ENCODE results near the gene TTC17.
"Not testable (repeated sequence)": the region's sequence is repeated elsewhere in the genome, so short reads cannot be mapped to it uniquely, and the experiment has no call there.

The TTC17 gene, protein sequence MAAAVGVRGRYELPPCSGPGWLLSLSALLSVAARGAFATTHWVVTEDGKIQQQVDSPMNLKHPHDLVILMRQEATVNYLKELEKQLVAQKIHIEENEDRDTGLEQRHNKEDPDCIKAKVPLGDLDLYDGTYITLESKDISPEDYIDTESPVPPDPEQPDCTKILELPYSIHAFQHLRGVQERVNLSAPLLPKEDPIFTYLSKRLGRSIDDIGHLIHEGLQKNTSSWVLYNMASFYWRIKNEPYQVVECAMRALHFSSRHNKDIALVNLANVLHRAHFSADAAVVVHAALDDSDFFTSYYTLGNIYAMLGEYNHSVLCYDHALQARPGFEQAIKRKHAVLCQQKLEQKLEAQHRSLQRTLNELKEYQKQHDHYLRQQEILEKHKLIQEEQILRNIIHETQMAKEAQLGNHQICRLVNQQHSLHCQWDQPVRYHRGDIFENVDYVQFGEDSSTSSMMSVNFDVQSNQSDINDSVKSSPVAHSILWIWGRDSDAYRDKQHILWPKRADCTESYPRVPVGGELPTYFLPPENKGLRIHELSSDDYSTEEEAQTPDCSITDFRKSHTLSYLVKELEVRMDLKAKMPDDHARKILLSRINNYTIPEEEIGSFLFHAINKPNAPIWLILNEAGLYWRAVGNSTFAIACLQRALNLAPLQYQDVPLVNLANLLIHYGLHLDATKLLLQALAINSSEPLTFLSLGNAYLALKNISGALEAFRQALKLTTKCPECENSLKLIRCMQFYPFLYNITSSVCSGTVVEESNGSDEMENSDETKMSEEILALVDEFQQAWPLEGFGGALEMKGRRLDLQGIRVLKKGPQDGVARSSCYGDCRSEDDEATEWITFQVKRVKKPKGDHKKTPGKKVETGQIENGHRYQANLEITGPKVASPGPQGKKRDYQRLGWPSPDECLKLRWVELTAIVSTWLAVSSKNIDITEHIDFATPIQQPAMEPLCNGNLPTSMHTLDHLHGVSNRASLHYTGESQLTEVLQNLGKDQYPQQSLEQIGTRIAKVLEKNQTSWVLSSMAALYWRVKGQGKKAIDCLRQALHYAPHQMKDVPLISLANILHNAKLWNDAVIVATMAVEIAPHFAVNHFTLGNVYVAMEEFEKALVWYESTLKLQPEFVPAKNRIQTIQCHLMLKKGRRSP

GRCh38 chr11:43358801-43359421, at the start of gene TTC17:
TTC17 (plus strand) TSS chr11:43358920; CDS start chr11:43358955, 35 bp downstream.
- intact Hi-C loops (cut with DNase I) = no loop called here
- peak; percentile 83 to 98 (median 95) for DNase-seq

- intact Hi-C loops (cut with DNase I) = no loop called here
- DNase-seq = peak; percentile 86 to 97 (median 93)
Observed at GRCh38 chr11:43311791-43312607, 46.7 kb upstream of the TTC17 start, which contains the start of gene API5. API5 (plus strand) TSS chr11:43311996; CDS start chr11:43312128, 132 bp downstream.

DNA sequence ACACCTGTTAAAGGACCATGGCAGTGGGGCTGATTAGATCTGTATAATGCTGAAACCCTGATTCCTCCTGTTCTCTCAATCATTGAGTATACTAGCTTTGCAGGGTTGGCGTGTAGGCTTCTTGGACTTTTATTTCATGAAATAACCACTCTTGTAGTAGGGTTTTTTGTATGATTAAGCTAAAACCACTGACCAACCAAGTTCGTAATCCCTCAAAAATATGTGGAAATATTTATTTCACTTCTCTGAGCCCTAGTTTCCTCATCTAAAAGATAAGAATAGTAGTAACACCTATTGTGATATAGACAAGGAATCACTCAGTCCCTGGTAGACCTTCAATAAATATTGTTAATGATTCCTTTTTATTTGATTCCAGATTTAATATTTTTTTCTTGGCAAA, 42.8 kb upstream of the TTC17 start:
- intact Hi-C loops (cut with DNase I) = no loop called here
- no peak for DNase-seq

DNA sequence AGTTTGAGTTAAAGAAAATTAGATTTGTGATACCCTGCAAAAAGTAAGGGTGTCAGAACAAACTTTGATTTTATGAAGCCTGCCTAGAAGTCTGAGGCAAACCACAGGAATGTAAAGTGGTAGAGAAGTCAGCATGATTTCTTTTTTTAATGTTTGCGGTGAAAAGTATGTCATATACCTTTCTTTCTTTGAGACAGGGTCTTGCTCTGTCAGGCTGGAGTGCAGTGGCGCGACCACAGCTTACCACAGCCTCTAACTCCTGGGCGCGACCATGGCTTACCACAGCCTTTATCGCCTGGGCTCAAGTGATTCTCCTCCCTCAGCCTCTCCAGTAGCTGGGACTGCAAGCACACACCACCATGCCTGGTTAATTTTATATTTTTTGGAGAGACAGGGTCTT, 42.3 kb upstream of the TTC17 start:
- DNase-seq = no peak
- intact Hi-C loops (cut with DNase I) = no loop called here

DNA sequence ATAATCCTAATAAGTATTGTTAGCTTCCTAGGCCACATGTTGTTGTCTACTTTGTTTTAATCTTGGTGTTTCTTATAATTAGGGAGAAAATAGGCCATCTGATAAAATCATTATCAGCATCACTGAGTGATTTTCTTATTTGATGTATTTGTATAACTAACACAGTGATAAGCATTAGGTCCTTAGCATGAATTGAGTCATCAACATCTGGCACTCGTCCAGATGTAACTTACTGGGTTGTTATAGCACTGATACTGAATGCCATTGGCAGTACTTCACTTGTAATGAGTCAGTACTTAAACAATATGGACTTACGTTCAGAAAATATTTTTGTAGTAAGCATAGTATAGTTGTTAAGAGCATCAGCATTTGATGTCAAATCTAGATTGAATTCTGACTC, 30.7 kb upstream of the TTC17 start:
- intact Hi-C loops (cut with DNase I) = no loop called here
- DNase-seq = no peak

GRCh38 chr11:43328482-43328881, 30.2 kb upstream of the TTC17 start:
- intact Hi-C loops (cut with DNase I) = no loop called here
- DNase-seq = no peak

GRCh38 chr11:43341159-43341558, 17.6 kb upstream of the TTC17 start:
- no peak for DNase-seq
- intact Hi-C loops (cut with DNase I) = no loop called here

DNA sequence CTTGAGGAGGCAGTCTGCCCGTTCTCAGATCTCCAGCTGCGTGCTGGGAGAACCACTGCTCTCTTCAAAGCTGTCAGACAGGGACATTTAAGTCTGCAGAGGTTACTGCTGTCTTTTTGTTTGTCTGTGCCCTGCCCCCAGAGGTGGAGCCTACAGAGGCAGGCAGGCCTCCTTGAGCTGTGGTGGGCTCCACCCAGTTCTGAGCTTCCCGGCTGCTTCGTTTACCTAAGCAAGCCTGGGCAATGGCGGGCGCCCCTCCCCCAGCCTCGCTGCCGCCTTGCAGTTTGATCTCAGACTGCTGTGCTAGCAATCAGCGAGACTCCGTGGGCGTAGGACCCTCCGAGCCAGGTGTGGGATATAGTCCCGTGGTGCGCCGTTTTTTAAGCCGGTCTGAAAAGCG, 7.3 kb upstream of the TTC17 start:
- intact Hi-C loops (cut with DNase I); DNase-seq: not testable (repeated sequence)

DNA sequence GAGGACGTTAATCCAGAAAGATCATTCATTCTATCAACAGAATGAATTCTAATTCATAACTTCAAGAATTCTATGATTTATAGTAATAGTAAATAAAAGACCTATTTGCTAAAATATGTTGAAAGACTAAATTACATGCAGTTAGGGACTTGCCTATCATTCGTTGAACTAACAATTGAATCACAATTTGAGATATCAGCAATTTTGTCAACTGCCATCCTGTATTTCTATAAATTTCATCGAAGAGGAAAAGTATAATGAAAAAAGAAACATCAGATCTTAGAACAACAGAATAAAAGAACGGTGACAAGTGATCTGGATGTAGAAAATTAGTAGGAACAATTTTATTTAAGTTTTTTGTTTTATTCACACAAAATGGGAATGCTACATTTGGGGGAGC, 4.4 kb upstream of the TTC17 start:
- intact Hi-C loops (cut with DNase I) = no loop called here
- no peak for DNase-seq

DNA sequence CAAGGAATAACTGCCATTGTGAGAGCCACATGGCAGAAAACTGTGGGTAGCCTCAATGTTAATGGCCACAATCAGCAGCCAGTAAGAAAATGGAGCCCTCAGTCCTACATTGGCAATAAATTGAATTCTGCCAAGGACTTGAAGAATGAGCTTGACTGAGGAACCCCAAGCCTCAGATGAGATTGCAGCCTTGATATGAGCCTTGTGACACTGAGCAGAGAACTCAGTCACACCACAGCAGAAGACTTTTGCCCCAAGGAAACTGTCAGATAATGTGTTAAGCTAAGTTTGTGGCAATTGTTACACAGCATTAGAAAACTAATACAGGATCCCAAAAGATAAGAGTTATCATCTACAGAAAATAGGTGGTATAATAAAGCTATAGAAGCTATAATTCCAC, 2.4 kb upstream of the TTC17 start:
- intact Hi-C loops (cut with DNase I) = no loop called here
- DNase-seq = no peak

- intact Hi-C loops (cut with DNase I) = no loop called here
- no peak for DNase-seq
Observed at GRCh38 chr11:43358279-43358800, 380 bp upstream of the TTC17 start.

DNA sequence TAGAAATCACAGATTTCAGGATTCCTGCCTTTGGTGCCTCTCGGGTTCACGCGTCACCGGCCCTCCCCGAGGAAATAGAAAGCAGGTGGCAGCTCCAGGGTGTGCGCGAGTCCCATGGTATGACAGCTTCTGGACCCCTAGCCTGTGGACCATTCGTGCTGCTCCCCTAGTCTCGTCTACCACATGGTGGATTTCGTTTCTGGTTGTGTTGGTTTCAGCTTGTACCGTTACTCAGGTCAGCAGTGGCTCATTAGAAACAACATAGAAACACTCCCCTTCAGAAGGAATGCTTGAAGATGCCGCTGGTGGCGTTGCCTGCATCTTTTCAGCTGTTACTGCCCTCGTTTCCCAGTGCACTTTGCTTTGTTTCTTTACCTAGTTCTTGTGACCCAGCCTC, 700 bp downstream of the TTC17 start:
- intact Hi-C loops (cut with DNase I) = no loop called here
- DNase-seq = peak in 23 of 42 donors; percentile 9 to 50 (median 25)

GRCh38 chr11:43360361-43361032, 1.8 kb downstream of the TTC17 start:
- intact Hi-C loops (cut with DNase I) = no loop called here
- DNase-seq = no peak

- no peak for DNase-seq
- intact Hi-C loops (cut with DNase I) = no loop called here
Observed at GRCh38 chr11:43366677-43367076, 8.0 kb downstream of the TTC17 start.

DNA sequence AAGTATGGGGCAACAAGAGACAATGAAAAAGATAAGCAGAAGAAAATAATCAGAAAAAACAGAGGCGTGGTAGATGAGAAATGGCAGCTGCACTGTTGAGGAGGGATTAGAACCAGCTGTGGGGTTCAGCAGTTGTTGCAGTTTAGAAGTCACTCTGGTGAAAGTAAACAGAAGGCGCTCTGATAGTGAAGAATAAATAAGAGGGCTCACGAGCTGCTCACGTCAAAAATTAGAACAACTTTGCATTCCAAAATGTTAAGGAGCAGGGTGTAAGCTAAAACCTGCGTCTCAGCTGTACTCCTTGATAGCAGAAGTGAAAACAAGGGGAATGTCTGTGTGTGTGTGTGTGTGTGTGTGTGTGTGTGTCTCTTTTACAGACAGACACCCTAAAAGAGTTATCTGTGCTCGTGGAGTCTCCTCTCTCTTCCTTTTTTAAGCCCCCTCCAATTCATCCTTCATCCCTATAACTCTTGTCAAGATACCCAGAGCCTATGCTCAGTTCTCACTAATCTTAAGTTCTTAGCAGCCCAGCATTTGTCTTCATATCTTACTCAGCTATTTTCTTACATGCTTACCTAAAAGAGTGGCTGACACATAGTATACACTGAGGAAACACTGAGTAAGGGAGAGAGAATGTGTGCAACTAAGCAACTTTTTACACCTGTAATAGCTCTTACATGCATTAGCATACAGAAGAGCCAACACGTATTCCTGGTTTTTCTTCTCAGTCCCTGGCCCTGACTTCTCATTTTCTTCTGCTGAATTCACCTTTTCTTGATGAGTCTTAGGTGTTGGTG, 8.9 kb downstream of the TTC17 start:
- intact Hi-C loops (cut with DNase I) = no loop called here
- no peak for DNase-seq

DNA sequence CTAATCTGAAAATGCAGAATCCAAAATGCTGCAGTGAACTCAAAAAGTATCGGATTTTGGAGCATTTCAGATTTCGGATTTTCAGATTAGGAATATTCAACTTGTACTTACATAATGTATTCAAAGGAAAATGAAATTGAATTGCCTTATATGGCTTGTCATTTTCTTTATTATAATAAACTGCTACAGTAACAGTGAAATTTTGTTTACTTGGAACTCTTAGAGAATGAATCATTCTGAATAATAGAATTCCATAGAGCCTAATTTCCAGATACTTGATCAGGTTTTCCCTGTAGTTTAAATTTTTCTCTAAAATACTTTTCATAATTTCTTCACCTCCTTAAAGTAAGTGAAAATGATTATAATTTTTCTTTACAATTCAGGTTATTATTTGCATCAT, 17.3 kb downstream of the TTC17 start:
- intact Hi-C loops (cut with DNase I) = no loop called here
- no peak for DNase-seq

DNA sequence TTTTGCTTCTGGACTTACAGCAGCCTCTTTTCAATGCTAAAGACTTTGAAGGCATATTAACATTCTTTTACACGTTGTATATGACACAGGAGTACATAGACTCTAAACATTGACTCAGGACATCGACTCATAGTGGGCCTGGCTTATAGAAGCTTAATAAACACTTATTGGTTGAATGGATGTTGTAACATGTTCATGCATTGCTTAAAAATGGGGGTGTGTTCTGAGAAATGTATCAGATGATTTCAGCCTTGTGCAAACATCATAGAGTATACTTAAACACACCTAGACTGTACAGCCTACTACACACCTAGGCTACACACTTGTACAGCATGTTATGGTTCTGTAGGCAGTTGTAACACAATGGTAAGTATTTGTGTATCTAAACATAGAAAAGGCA, 17.9 kb downstream of the TTC17 start:
- DNase-seq = no peak
- intact Hi-C loops (cut with DNase I) = no loop called here
